Adipose tissue (tissue), 3 donors: Measurements from ENCODE around the gene CD1E. TPM values are rescaled to one million over a fixed set of nuclear protein-coding genes. Genes with fewer than 3 reads are reported as not detected.

Experiments used
- polyA plus RNA-seq, 3 donors: library from polyadenylated mRNA; stranded (reverse); fragments of 200-250 nt; gene quantifications; one replicate each; pipeline ENCODE4 v1.2.3, GENCODE V29; 2013
- donor health status: healthy with polysubstance abuse.
- donor health status: Bipolar disorder and iron deficiency.
- donor health status: healthy.

CD1E gene
- polyA plus RNA-seq, 3 donors: 0.05 TPM; not detected in 2

Other genes starting within 250 kb of the CD1E start
- 1 to 10 TPM in 1 of 3 donors, under 1 TPM in 1, not detected in 1; 0.93 to 2.6 TPM for gene CD1D, start 173.0 kb upstream of the CD1E start, polyA plus RNA-seq
- under 1 TPM in 1 of 3 donors, not detected in 2; 0.04 TPM for gene CD1A, start 99.5 kb upstream of the CD1E start, polyA plus RNA-seq
- gene CD1C, start 64.0 kb upstream of the CD1E start, polyA plus RNA-seq: under 1 TPM in 2 of 3 donors, not detected in 1; 0.19 to 0.24 TPM
- gene CD1B, start 22.4 kb upstream of the CD1E start, polyA plus RNA-seq: not detected
- not detected for gene OR10T2, start 45.6 kb downstream of the CD1E start, polyA plus RNA-seq
- gene OR10K2, start 72.3 kb downstream of the CD1E start, polyA plus RNA-seq: under 1 TPM in 1 of 3 donors, not detected in 2; 0.11 TPM
- gene OR10K1, start 107.9 kb downstream of the CD1E start, polyA plus RNA-seq: under 1 TPM in 1 of 3 donors, not detected in 2; 0.34 TPM
- not detected for gene OR10R2, start 118.3 kb downstream of the CD1E start, polyA plus RNA-seq
- gene OR6Y1, start 200.5 kb downstream of the CD1E start, polyA plus RNA-seq: not detected
- not detected for gene OR6P1, start 216.7 kb downstream of the CD1E start, polyA plus RNA-seq
- gene OR10X1, start 226.0 kb downstream of the CD1E start, polyA plus RNA-seq: not detected